HG03025 (cell line): ENCODE results near the gene GTF3C5.

Source experiments
- ATAC-seq: cut with Tn5 transposase; IDR thresholded peaks from one replicate; pipeline ENCODE4 v1.9.1; 2021; ENCODE audit warnings: mild to moderate bottlenecking, moderate library complexity; ENCODE audit not compliant: unreplicated experiment, low FRiP score

The GTF3C5 gene

GRCh38 chr9:133103183-133103986, 72.6 kb downstream of the GTF3C5 start:
- ATAC-seq: no peak

GRCh38 chr9:133103987-133104505, 73.2 kb downstream of the GTF3C5 start:
- ATAC-seq: no peak

- no peak for ATAC-seq
Observed at GRCh38 chr9:133104718-133105460, 74.1 kb downstream of the GTF3C5 start.

GRCh38 chr9:133105461-133105770, 74.6 kb downstream of the GTF3C5 start:
- ATAC-seq: no peak

GRCh38 chr9:133106511-133107244, 75.9 kb downstream of the GTF3C5 start:
- ATAC-seq: no peak

GRCh38 chr9:133107245-133107722, 76.5 kb downstream of the GTF3C5 start:
- ATAC-seq: no peak
